AG04450 (cell line): ENCODE measurements around the gene COMP. TPM values are rescaled to one million over a fixed set of nuclear protein-coding genes. Genes with fewer than 3 reads are reported as not detected.

ENCODE experiments used
- CTCF ChIA-PET: fragments of 300-600, 350-600 bp; formaldehyde crosslinking; extraction: SDS; loops from one replicate; lab custom pipeline; 2022; ENCODE audit warnings: antibody characterized with exemption, inconsistent platforms; lab: Charles Lee
- POLR2A ChIA-PET: fragments of 350-600 bp; formaldehyde crosslinking; extraction: SDS; loops from one replicate; lab custom pipeline; 2021; ENCODE audit warnings: antibody characterized with exemption, inconsistent platforms; lab: Yijun Ruan, JAX
- DNase-seq: peaks from one replicate; pipeline ENCODE4 v3.0.0-alpha.2; 2011; ENCODE audit warnings: low read depth, low spot score
- H3K27ac ChIP-seq: one replicate; pipeline ENCODE4 v1.5.1; 2012; ENCODE audit warnings: low read depth, low read length, control low read depth
- H3K27me3 ChIP-seq: one replicate; pipeline ENCODE4 v1.6.0; 2012; ENCODE audit warnings: low read length; ENCODE audit not compliant: control insufficient read depth, insufficient read depth
- H3K4me3 ChIP-seq: 2 replicates; pipeline ENCODE4 v1.5.1; 2011; ENCODE audit warnings: mild to moderate bottlenecking, low read depth, low read length, control low read depth
- H3K9me3 ChIP-seq: 2 replicates; pipeline ENCODE4 v1.5.1; 2012; ENCODE audit warnings: low read length; ENCODE audit not compliant: control insufficient read depth, insufficient read depth
- polyA plus RNA-seq: library from polyadenylated mRNA; depleted of rRNA; stranded (reverse); fragments of >200 nt; gene quantifications from 2 replicates; pipeline ENCODE4 v1.2.3, GENCODE V29; 2011
- TF ChIP-seq, protein P1 (sequence below): IDR thresholded peaks from 2 replicates; pipeline ENCODE4 v1.5.1; 2011; ENCODE audit warnings: low read depth, low read length, control low read depth, inconsistent platforms

The COMP gene
- polyA plus RNA-seq, 1 experiment = 0.09 TPM

DNA sequence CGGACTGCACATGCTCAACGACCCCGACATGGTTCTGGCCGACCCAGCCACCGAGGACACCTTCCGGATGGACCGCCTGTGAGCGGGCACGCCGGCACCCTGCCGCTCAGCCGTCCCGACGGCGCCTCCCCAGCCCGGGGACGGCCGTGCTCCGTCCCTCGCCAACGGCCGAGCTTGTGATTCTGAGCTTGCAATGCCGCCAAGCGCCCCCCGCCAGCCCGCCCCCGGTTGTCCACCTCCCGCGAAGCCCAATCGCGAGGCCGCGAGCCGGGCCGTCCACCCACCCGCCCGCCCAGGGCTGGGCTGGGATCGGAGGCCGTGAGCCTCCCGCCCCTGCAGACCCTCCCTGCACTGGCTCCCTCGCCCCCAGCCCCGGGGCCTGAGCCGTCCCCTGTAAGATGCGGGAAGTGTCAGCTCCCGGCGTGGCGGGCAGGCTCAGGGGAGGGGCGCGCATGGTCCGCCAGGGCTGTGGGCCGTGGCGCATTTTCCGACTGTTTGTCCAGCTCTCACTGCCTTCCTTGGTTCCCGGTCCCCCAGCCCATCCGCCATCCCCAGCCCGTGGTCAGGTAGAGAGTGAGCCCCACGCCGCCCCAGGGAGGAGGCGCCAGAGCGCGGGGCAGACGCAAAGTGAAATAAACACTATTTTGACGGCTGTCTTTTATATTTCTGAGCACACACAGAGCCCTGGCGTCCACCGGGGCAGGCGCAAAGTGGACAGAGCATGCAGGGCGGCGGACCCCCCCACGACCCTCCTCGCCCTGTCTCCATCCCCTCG, 13.6 kb downstream of the COMP start:
- no peaks in the 10 kb centered on the region; the same call in 1 of the 2 replicates for H3K9me3 ChIP-seq
- ChIA-PET CTCF (no interaction called here), POLR2A (interaction anchor here (0.6 kb wide), 1 partner anchor 66 kb away, joined by 6 read pairs; no protein-coding TSS in a partner anchor)
- TF ChIP-seq, protein P1, sequence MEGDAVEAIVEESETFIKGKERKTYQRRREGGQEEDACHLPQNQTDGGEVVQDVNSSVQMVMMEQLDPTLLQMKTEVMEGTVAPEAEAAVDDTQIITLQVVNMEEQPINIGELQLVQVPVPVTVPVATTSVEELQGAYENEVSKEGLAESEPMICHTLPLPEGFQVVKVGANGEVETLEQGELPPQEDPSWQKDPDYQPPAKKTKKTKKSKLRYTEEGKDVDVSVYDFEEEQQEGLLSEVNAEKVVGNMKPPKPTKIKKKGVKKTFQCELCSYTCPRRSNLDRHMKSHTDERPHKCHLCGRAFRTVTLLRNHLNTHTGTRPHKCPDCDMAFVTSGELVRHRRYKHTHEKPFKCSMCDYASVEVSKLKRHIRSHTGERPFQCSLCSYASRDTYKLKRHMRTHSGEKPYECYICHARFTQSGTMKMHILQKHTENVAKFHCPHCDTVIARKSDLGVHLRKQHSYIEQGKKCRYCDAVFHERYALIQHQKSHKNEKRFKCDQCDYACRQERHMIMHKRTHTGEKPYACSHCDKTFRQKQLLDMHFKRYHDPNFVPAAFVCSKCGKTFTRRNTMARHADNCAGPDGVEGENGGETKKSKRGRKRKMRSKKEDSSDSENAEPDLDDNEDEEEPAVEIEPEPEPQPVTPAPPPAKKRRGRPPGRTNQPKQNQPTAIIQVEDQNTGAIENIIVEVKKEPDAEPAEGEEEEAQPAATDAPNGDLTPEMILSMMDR = no peak
- no peak for DNase-seq
- no peak overlapping the region for H3K27ac ChIP-seq
- H3K27me3 ChIP-seq = no peaks in the 10 kb centered on the region
- H3K4me3 ChIP-seq = no peak overlapping the region

GRCh38 chr19:18776736-18777135, 14.4 kb downstream of the COMP start:
- ChIA-PET POLR2A (interaction anchor here (0.6 kb wide), 1 partner anchor 67 kb away, joined by 6 read pairs; no protein-coding TSS in a partner anchor), CTCF (no interaction called here)
- Histone ChIP-seq H3K27me3 (no peaks in the 10 kb centered on the region), H3K4me3 (no peak overlapping the region), H3K27ac (no peak overlapping the region), H3K9me3 (no peaks in the 10 kb centered on the region; the same call in 1 of the 2 replicates)
- DNase-seq = no peak
- TF ChIP-seq, protein P1 = no peak

DNA sequence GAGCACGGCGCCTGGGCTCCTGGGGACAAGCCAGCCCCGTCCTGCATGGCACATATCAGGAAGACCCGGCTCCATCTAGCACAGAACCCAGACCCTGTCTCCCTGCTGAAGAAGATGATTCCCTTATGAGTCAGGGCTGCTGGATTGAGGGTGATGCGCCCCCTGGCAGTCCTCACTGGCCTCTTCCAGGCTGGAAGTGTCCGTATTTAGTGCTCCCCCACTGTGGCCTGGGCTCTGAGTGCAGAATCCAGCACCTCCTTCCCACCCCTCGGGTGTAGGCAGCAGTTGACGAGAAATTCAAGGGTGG, 14.9 kb downstream of the COMP start:
- TF ChIP-seq, protein P1 = peak; percentile 68
- Histone ChIP-seq H3K9me3 (no peaks in the 10 kb centered on the region; the same call in 1 of the 2 replicates), H3K27ac (no peak overlapping the region), H3K27me3 (no peaks in the 10 kb centered on the region), H3K4me3 (no peak overlapping the region)
- no peak for DNase-seq
- CTCF ChIA-PET = no interaction called here
- POLR2A ChIA-PET = no interaction called here

- no peaks in the 10 kb centered on the region for H3K27me3 ChIP-seq
- no peak overlapping the region for H3K4me3 ChIP-seq
- no peak overlapping the region for H3K27ac ChIP-seq
- no peaks in the 10 kb centered on the region; the same call in 1 of the 2 replicates for H3K9me3 ChIP-seq
- POLR2A ChIA-PET = interaction anchor here (0.5 to 0.7 kb wide), 3 partner anchors 20 to 187 kb away, joined by 3 to 5 read pairs (median 4); partner anchors contain the start of gene REX1BD
- CTCF ChIA-PET = interaction anchor here (0.7 kb wide), 1 partner anchor 14 kb away, joined by 3 read pairs; no protein-coding TSS in a partner anchor
- TF ChIP-seq, protein P1 = no peak
- DNase-seq = no peak
Measured at GRCh38 chr19:18775586-18776287, 15.4 kb downstream of the COMP start.
